GM10847 (cell line): ENCODE data around the gene OSBPL6.

Experiments
- POLR2A ChIP-seq: IDR thresholded peaks from 2 replicates; pipeline ENCODE4 v1.6.1; 2011; ENCODE audit not compliant: insufficient read length; ENCODE audit errors: extremely low read depth

The OSBPL6 gene

DNA sequence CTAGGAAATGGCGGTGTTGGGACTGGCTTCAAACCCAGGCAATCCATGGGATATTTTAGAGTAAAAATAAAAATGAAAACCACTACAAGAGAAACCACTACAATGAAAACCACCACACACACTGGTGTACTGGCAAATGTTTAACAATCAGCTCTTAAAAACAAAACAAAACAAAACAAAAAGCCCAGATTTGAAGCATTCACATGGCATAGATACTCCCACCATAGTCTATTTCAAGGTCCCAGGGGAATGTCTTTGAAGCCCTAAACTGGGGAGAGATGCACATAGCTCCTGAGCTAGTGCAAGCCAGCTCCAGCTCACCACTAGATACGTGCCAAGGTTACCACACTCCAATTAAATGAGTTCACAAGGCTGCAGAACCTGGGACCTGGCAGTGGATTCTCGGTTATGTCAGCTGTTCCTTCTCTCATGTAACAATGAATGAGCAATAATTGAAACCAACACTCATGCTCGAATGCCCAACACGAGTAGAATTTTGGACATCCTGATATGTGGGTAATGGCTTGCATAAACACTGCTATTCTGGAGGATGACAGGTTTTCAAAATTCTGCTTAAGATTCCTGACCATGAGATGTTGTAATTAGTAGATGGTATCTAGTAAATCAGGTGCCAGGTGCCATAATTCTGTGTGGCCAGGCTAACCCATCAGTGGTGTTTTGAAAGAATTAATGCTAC lies 102.2 kb downstream of the OSBPL6 start:
- TF ChIP-seq POLR2A = no peak

- TF ChIP-seq POLR2A = no peak
These were observed 102.7 kb downstream of the OSBPL6 start for GRCh38 chr2:178297091-178297411.

DNA sequence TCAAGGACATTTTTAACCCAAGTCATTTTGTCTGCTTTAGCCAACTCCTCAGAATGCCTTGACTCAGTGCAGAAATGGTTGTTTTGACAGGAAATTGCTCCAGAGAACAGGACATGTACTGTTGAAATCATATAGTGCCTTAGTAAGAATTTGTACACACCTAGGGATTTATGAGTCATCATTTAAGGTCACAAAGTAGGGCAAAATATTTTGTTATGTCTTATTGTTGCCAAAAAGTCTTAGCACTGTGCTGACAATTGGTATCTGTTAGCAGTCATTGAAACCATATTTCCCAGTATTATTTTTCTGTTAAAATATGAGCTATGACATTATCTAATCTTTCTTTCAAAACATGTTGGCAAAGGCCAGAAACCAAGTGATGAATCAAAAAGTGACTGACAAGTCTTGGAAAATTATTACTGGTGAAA lies 104.5 kb downstream of the OSBPL6 start:
- no peak for TF ChIP-seq POLR2A

GRCh38 chr2:178301649-178302238 lies 107.4 kb downstream of the OSBPL6 start:
- no peak for TF ChIP-seq POLR2A

- TF ChIP-seq POLR2A = no peak
These were observed 110.0 kb downstream of the OSBPL6 start for GRCh38 chr2:178304333-178304732.

DNA sequence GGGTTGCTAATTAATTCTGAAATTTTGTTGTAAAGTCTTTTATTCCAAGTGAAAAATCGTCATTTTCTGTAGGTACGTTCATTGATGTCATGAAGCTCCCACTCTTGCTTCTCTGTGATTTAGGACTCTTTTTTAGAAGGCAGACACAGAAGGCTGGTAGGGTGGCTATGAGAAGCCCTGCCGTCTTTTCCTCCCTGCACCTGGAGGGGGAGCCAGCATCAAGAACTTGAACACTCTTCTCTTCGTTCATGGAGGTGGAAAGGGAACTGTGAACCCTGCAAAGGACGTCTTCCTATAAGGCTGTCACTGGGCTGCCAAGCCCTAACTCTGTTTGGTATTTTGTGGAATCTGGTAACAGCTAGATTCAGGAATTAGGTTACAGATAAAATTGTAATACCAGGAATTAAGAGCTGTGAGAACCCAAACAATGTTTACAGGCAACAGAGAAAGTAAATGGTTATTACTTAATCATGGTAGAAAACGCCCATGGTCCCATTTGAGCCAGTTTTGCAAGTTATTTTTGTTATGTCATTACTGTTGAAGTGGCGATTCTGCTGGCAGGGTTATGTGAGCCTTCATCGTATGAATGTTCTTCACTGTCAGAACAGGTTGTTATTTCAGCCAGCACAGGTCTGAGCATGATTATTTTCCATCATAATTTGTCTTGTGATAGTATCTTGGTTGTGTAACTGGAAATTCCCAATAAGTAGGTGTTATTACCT lies 112.2 kb downstream of the OSBPL6 start:
- no peak for TF ChIP-seq POLR2A

GRCh38 chr2:178307650-178308049 lies 113.3 kb downstream of the OSBPL6 start:
- no peak for TF ChIP-seq POLR2A

DNA sequence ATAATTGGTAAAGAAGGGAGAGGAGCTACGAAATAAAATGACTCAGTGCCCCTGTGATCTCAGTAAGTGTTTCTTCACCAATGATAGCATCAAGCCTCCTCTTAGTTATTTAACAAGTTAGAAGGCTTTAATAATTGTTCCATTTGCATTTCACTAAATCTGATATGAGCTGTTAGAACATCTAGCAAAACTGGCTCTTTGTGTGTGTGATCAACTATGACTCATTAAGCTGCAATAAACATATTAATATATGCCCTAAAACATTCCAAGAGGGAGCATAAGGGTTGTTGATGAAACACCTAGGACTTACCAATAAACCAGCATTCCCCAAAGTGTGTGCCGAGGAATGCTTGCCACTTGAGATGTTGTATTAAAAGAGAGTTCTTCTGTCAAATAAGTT lies 115.2 kb downstream of the OSBPL6 start:
- no peak for TF ChIP-seq POLR2A

- no peak for TF ChIP-seq POLR2A
These were observed 120.8 kb downstream of the OSBPL6 start for GRCh38 chr2:178315078-178315477.

DNA sequence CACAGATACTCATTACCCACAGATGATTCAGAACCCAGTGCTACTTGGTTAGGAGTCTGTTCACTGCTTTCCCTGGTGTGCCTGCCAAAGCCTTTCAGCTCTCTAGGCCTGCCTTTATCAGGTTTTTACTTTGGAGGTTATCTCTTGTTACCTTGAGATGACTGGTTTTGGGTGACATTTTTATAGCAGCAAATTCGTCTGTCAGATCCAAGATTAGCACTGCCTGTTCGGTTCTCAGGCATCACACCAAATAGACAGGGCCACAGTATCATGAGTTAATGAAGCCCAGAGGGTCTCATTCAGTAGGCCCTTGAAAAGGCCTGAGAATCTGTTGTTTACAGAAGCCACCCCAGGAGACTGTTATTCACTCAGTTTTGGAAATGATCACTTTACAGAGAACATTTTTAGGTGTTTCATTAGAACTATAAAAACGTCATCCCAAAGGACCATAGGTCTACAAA lies 121.2 kb downstream of the OSBPL6 start:
- no peak for TF ChIP-seq POLR2A

DNA sequence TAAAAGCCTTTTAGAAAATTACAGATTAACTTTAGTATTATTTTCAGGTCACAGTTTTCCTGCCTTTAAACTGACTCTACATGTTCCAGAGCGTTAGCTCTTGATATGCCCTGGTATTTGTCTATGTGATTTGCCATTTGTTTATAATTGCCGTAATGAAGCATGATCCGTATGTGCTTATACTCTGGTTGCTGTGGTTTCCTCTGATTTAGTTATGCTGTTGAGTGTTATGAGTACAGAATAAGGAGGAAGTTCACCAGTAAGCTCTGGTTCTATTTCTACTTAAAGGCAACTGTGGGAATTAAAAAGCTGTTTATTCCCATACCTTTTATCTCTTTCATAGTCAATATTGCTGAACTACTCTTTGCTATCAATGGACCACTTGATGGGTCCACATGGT lies 123.5 kb downstream of the OSBPL6 start:
- TF ChIP-seq POLR2A = no peak

GRCh38 chr2:178320011-178320585 lies 125.8 kb downstream of the OSBPL6 start:
- no peak for TF ChIP-seq POLR2A

DNA sequence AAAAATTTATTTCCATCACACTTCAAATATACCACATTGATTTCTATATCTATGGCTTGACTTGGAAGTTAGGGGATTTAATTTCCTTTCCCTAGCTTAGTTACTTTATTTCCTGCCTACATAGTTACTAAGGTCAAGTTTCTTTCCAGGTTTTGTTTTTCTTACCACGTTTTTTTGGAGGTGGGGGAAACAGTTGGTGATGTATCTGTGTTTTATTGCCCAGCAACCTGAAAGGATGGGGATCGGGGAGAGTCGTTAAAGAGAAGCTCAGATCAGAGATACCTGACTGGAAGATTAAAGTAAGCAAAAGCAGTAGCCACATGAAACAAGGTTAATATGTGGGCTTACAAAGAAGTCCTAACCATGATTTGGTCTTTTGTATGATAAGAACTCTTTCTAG lies 127.8 kb downstream of the OSBPL6 start:
- no peak for TF ChIP-seq POLR2A

DNA sequence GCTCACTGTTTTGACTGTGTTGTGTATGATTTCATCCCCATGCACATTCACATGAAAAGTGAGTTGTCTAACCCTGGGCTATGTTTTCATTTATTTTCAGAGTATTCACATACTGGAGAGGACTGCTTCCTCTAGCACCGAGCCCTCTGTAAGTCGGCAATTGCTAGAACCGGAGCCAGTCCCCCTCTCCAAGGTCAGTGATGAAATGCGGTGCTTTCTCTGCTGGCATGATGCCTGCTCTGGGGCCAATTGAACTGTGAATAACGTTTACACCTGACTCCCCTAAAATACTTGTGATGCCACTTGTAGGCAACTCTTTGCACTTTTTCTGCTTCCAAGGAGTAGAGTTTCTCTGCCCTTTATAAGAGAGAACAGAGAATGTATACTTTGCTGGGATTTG lies 129.8 kb downstream of the OSBPL6 start:
- TF ChIP-seq POLR2A = no peak

GRCh38 chr2:178325268-178325667 lies 131.0 kb downstream of the OSBPL6 start:
- no peak for TF ChIP-seq POLR2A

DNA sequence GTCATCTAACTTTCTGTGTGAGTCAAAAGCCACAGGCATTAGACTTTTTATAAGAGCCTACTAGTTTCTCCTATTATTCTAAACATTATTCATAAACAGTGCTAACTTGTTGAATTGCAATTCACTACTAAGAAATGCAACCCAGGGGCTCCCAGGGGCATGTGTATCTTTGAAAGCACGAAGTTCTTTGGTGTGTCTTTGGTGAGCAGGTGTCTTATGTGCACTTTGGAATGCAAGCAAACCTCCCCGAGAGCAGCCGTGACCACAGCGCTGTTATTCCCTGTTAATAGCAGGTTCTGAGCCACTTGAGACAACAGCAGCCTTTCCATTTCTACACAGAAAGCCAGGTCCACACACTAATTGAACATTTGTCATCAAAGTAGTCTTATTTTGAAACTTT lies 133.2 kb downstream of the OSBPL6 start:
- no peak for TF ChIP-seq POLR2A

GRCh38 chr2:178328037-178328436 lies 133.7 kb downstream of the OSBPL6 start:
- no peak for TF ChIP-seq POLR2A
